HEK293T (cell line): ENCODE results near the gene HSPE1.
A peak's percentile ranks its signal among the peaks of the same experiment; 100 is the strongest.
"Not testable (repeated sequence)": the region's sequence is repeated elsewhere in the genome, so short reads cannot be mapped to it uniquely, and the experiment has no call there.

Experiments used
- CTCF ChIA-PET: fragments of 350-600 bp; formaldehyde crosslinking; extraction: SDS; loops from one replicate; lab custom pipeline; 2021; ENCODE audit warnings: antibody characterized with exemption, inconsistent platforms; lab: Yijun Ruan, JAX
- POLR2A ChIA-PET: fragments of 350-600 bp; formaldehyde crosslinking; extraction: SDS; loops from one replicate; lab custom pipeline; 2020; ENCODE audit warnings: antibody characterized with exemption, inconsistent platforms; lab: Yijun Ruan, JAX
- DNase-seq: peaks from one replicate; pipeline ENCODE4 v3.0.0; 2012; ENCODE audit warnings: mixed read lengths; ENCODE audit errors: extremely low spot score
- ARNT ChIP-seq: fragments of 450-650 bp; IDR thresholded peaks from 2 replicates; pipeline ENCODE4 v1.6.1; 2017; ENCODE audit warnings: mild to moderate bottlenecking
- BHLHE40 ChIP-seq: fragments of 450-650 bp; IDR thresholded peaks from 2 replicates; pipeline ENCODE4 v1.6.1; 2016; ENCODE audit warnings: mild to moderate bottlenecking, moderate library complexity, borderline replicate concordance
- CTBP1 ChIP-seq: fragments of 450-650 bp; IDR thresholded peaks from 2 replicates; pipeline ENCODE4 v1.6.1; 2016; ENCODE audit warnings: borderline replicate concordance
- ELF4 ChIP-seq: fragments of 450-650 bp; IDR thresholded peaks from 2 replicates; pipeline ENCODE4 v1.6.1; 2017; ENCODE audit warnings: antibody characterized with exemption
- FOXA1 ChIP-seq: fragments of 450-650 bp; IDR thresholded peaks from 2 replicates; pipeline ENCODE4 v1.6.1; 2016; ENCODE audit warnings: mild to moderate bottlenecking
- FOXK2 ChIP-seq: fragments of 450-650 bp; IDR thresholded peaks from 2 replicates; pipeline ENCODE4 v1.6.1; 2016; ENCODE audit warnings: mild to moderate bottlenecking
- FOXM1 ChIP-seq: fragments of 450-650 bp; IDR thresholded peaks from 2 replicates; pipeline ENCODE4 v1.6.1; 2017; ENCODE audit warnings: mild to moderate bottlenecking, borderline replicate concordance
- HDGF ChIP-seq: fragments of 450-650 bp; IDR thresholded peaks from 2 replicates; pipeline ENCODE4 v1.6.1; 2017; ENCODE audit warnings: antibody characterized with exemption, borderline replicate concordance
- L3MBTL2 ChIP-seq: fragments of 450-650 bp; conservative IDR thresholded peaks from 2 replicates; pipeline ENCODE4 v1.6.1; 2016; ENCODE audit warnings: mild to moderate bottlenecking
- LEF1 ChIP-seq: fragments of 450-650 bp; IDR thresholded peaks from 2 replicates; pipeline ENCODE4 v1.6.1; 2017; ENCODE audit warnings: mild to moderate bottlenecking, borderline replicate concordance
- NFRKB ChIP-seq: fragments of 450-650 bp; IDR thresholded peaks from 2 replicates; pipeline ENCODE4 v1.6.1; 2016; ENCODE audit warnings: mild to moderate bottlenecking, moderate library complexity
- PKNOX1 ChIP-seq: fragments of 450-650 bp; IDR thresholded peaks from 2 replicates; pipeline ENCODE4 v1.6.1; 2016
- SP1 ChIP-seq: fragments of 450-650 bp; IDR thresholded peaks from 2 replicates; pipeline ENCODE4 v1.6.1; 2017
- SUZ12 ChIP-seq: fragments of 450-650 bp; IDR thresholded peaks from 2 replicates; pipeline ENCODE4 v1.6.1; 2016; ENCODE audit warnings: mild to moderate bottlenecking
- TARDBP ChIP-seq: fragments of 450-650 bp; IDR thresholded peaks from 2 replicates; pipeline ENCODE4 v1.6.1; 2016
- ZNF384 ChIP-seq: fragments of 450-650 bp; IDR thresholded peaks from 2 replicates; pipeline ENCODE4 v1.6.1; 2016

The HSPE1 gene

GRCh38 chr2:197499594-197500502 lies at the start of gene HSPE1, which contains the start of gene HSPD1:
Gene HSPE1, plus strand, starts transcription at chr2:197500379. Its CDS starts 58 bp downstream, at chr2:197500437.
Gene HSPD1, minus strand, starts transcription at chr2:197499840. Its CDS starts 992 bp downstream, at chr2:197498848.
- DNase-seq, result peak; percentile 93
- CTCF ChIA-PET, result no interaction called here
- POLR2A ChIA-PET, result interaction anchor here (0.7 to 3.8 kb wide), 20 partner anchors 8 to 394 kb away, joined by 3 to 52 read pairs (median 4); partner anchors contain the start of genes COQ10B, MARS2, MOB4 and SF3B1
- TF ChIP-seq FOXM1, result 0 out of 2 replicates have a peak, but pooled peaks have one; percentile 1
- TF ChIP-seq CTBP1, result peak; percentile 79; the same call in 1 of the 2 replicates
- no peak for TF ChIP-seq BHLHE40
- TF ChIP-seq LEF1, result peak; percentile 73; the same call in 1 of the 2 replicates
- TF ChIP-seq PKNOX1, result peak; percentile 65
- no peak for TF ChIP-seq FOXK2
- TF ChIP-seq L3MBTL2, result peak; percentile 91
- 0 out of 2 replicates have a peak, but pooled peaks have one; percentile 65 for TF ChIP-seq HDGF
- no peak for TF ChIP-seq ZNF384
- TF ChIP-seq FOXA1, result no peak
- peak; percentile 100 for TF ChIP-seq ARNT
- peak; percentile 91 for TF ChIP-seq SP1
- TF ChIP-seq TARDBP, result peak; percentile 97
- no peak for TF ChIP-seq NFRKB
- TF ChIP-seq ELF4, result peak; percentile 77
- TF ChIP-seq SUZ12, result no peak

- no peak for DNase-seq
- CTCF ChIA-PET, result no interaction called here
- TF ChIP-seq ARNT, result no peak
- no peak for TF ChIP-seq SUZ12
- TF ChIP-seq NFRKB, result no peak
- no peak for TF ChIP-seq ZNF384
- TF ChIP-seq FOXA1, result no peak
- no peak for TF ChIP-seq FOXK2
- no peak for TF ChIP-seq PKNOX1
- TF ChIP-seq HDGF, result no peak
- TF ChIP-seq LEF1, result no peak
- no peak for TF ChIP-seq CTBP1
- no peak for TF ChIP-seq SP1
- no peak for TF ChIP-seq BHLHE40
- no peak for TF ChIP-seq FOXM1
- no peak for TF ChIP-seq TARDBP
- no peak for TF ChIP-seq L3MBTL2
- no peak for TF ChIP-seq ELF4
- POLR2A ChIA-PET, result interaction anchor here (1.2 to 5.9 kb wide), 3 partner anchors 14 to 65 kb away, joined by 5 to 56 read pairs (median 5); partner anchors contain the start of genes HSPD1, HSPE1, MOB4 and SF3B1
Measured at GRCh38 chr2:197450465-197450864, 49.7 kb upstream of the HSPE1 start.

GRCh38 chr2:197450935-197451358 lies 49.2 kb upstream of the HSPE1 start:
- DNase-seq, CTCF ChIA-PET: not testable (repeated sequence)
- POLR2A ChIA-PET, result interaction anchor here (1.2 to 5.9 kb wide), 3 partner anchors 15 to 65 kb away, joined by 5 to 56 read pairs (median 5); partner anchors contain the start of genes HSPD1, HSPE1, MOB4 and SF3B1

GRCh38 chr2:197452754-197453122 lies 47.4 kb upstream of the HSPE1 start:
- ChIA-PET POLR2A (interaction anchor here (0.7 to 5.9 kb wide), 12 partner anchors 11 to 253 kb away, joined by 3 to 56 read pairs (median 5); partner anchors contain the start of genes HSPD1, HSPE1, MOB4 and SF3B1), CTCF (interaction anchor here (0.5 to 0.6 kb wide), 2 partner anchors 360 to 764 kb away, joined by 4 to 7 read pairs; no protein-coding TSS in a partner anchor)

More at GRCh38 chr2:197452754-197453122, 47.4 kb upstream of the HSPE1 start:
- DNase-seq, result no peak
- TF ChIP-seq BHLHE40, result no peak
- no peak for TF ChIP-seq NFRKB
- no peak for TF ChIP-seq FOXA1
- TF ChIP-seq PKNOX1, result no peak
- no peak for TF ChIP-seq TARDBP
- TF ChIP-seq FOXK2, result no peak
- TF ChIP-seq HDGF, result no peak
- no peak for TF ChIP-seq ZNF384
- no peak for TF ChIP-seq ELF4
- no peak for TF ChIP-seq L3MBTL2
- no peak for TF ChIP-seq ARNT
- TF ChIP-seq SUZ12, result no peak
- no peak for TF ChIP-seq SP1
